GM23338 (cell line): ENCODE measurements around the gene SRGAP2C. TPM values are rescaled to one million over a fixed set of nuclear protein-coding genes. Genes with fewer than 3 reads are reported as not detected.
"Not testable (repeated sequence)": the region's sequence is repeated elsewhere in the genome, so short reads cannot be mapped to it uniquely, and the experiment has no call there.

Experiments used
- ATAC-seq: fragments of 200-7000 bp; cut with Tn5 transposase; 3 replicates; pipeline ENCODE4 v1.9.1; 2020
- DNase-seq: peaks from one replicate; pipeline ENCODE4 v3.0.0-alpha.2; 2015; ENCODE audit warnings: low spot score
- H2AFZ ChIP-seq: fragments of 200-600 bp; sonication (generic); 2 replicates; pipeline ENCODE4 v1.8.0; 2016; ENCODE audit warnings: antibody characterized with exemption, mild to moderate bottlenecking, moderate library complexity
- H3F3A ChIP-seq: fragments of 200-600 bp; sonication (generic); replicated peaks from 2 replicates; pipeline ENCODE4 v1.8.0; 2017; ENCODE audit warnings: antibody characterized with exemption, mixed run types, low read depth
- H3K27ac ChIP-seq: fragments of 200-600 bp; sonication (generic); 2 replicates; pipeline ENCODE4 v1.6.1; 2016; ENCODE audit warnings: low read depth
- H3K27me3 ChIP-seq: fragments of 200-600 bp; sonication (generic); 2 replicates; pipeline ENCODE4 v1.8.0; 2016; ENCODE audit warnings: mild to moderate bottlenecking, mixed run types, moderate library complexity; ENCODE audit not compliant: insufficient read depth
- H3K36me3 ChIP-seq: fragments of 200-600 bp; sonication (generic); 2 replicates; pipeline ENCODE4 v1.8.0; 2016; ENCODE audit warnings: mild to moderate bottlenecking; ENCODE audit not compliant: insufficient read depth
- H3K4me1 ChIP-seq: fragments of 200-600 bp; sonication (generic); 2 replicates; pipeline ENCODE4 v1.8.0; 2016; ENCODE audit warnings: mild to moderate bottlenecking, moderate library complexity; ENCODE audit not compliant: insufficient read depth
- H3K4me2 ChIP-seq: fragments of 200-600 bp; sonication (generic); 2 replicates; pipeline ENCODE4 v1.7.1; 2017; ENCODE audit warnings: mixed run types
- H3K4me3 ChIP-seq: fragments of 200-600 bp; sonication (generic); 2 replicates; pipeline ENCODE4 v1.6.1; 2016; ENCODE audit warnings: mixed run types
- H3K79me2 ChIP-seq: fragments of 200-600 bp; sonication (generic); replicated peaks from 2 replicates; pipeline ENCODE4 v1.8.0; 2017; ENCODE audit warnings: mild to moderate bottlenecking; ENCODE audit not compliant: insufficient read depth
- H3K9me2 ChIP-seq: fragments of 200-600 bp; sonication (generic); 2 replicates; pipeline ENCODE4 v1.8.0; 2017; ENCODE audit not compliant: insufficient read depth
- H4K20me1 ChIP-seq: fragments of 200-600 bp; sonication (generic); replicated peaks from 2 replicates; pipeline ENCODE4 v1.8.0; 2017; ENCODE audit warnings: mild to moderate bottlenecking; ENCODE audit not compliant: insufficient read depth
- H3K27ac Mint-ChIP-seq: 2 replicates; pipeline ENCODE4 v1.8.0; 2020; ENCODE audit warnings: inconsistent platforms, mild to moderate bottlenecking, moderate library complexity, mixed read lengths
- H3K27me3 Mint-ChIP-seq: 3 replicates; pipeline ENCODE4 v1.8.0; 2022; ENCODE audit warnings: low read depth, mild to moderate bottlenecking, moderate library complexity, mixed read lengths, inconsistent platforms; ENCODE audit not compliant: insufficient read depth, poor library complexity
- H3K36me3 Mint-ChIP-seq: 3 replicates; pipeline ENCODE4 v1.8.0; 2021; ENCODE audit warnings: low read depth, mild to moderate bottlenecking, inconsistent platforms, moderate library complexity, mixed read lengths
- H3K4me1 Mint-ChIP-seq: 3 replicates; pipeline ENCODE4 v1.8.0; 2020; ENCODE audit warnings: mild to moderate bottlenecking, inconsistent platforms, mixed read lengths
- H3K4me3 Mint-ChIP-seq: 3 replicates; pipeline ENCODE4 v1.8.0; 2021; ENCODE audit warnings: moderate library complexity, mild to moderate bottlenecking, inconsistent platforms, mixed read lengths
- H3K9me3 Mint-ChIP-seq: 3 replicates; pipeline ENCODE4 v1.8.0; 2020; ENCODE audit warnings: moderate library complexity, mild to moderate bottlenecking, inconsistent platforms, mixed read lengths
- long read RNA-seq: library from polyadenylated mRNA; unstranded; transcript quantifications from one replicate; pipeline ENCODE4 v2.0.0, GENCODE V29; 2020; ENCODE audit not compliant: unreplicated experiment
- polyA plus RNA-seq: library from polyadenylated mRNA; unstranded; fragments of >200 nt; fragmentation: Nextera tagmentation; extraction: Ambion mirVana; gene quantifications from 2 replicates; pipeline ENCODE4 v1.2.1, GENCODE V29; 2016
- total RNA-seq: library from RNA; depleted of rRNA; stranded (reverse); fragments of >200 nt; shearing (Covaris generic); gene quantifications from 2 replicates; pipeline ENCODE4 v1.2.3, GENCODE V29; 2014; rRNA removed

The SRGAP2C gene
- 16.0 and 20.4 TPM in 2 replicates for total RNA-seq
- 12.4 and 18.0 TPM in 2 replicates for polyA plus RNA-seq
- long read RNA-seq, partial matches to known transcripts, result 5 of 7 reads
- long read RNA-seq, other reads (novel, unspliced or antisense), result 2 of 7 reads

DNA sequence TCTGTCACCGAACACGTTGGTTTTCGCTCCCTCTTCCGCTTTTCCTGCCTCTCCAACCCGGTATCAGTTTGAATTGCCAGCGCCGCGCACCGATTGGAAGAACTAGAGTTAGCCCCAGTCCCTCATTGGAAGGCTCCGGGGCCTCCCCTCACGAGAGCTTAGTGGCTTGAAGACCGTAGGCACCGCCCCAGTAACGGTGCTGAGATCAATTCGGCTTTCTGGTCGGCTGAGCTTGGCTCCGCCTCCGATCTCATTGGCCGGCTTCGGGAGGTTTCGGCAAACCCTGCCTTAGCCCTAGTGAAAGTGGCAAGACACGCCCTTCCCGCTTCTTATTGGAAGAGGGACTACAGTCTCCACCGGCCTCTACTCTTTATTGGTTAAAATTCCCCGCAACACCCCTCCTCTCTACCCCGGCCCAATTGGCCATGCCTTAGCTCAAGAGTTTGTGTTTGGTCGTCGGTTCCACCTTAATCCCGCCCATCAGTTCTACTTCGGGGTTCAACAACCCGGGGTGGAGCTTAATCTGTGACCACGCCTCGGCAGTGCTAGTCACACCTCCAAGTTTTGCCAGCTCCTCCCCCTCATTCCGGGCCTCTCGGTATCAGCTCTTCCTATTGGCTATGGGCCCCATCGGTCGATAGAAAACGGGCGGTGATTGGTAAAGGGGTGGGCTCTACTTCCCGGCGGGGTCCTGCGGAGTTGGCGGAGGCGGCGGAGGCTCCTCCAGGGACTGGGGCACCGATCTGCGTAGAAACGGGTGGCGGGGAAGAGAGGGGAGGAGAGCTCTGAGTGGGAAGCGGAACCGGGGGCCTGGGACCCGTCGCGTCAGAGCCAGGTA is at the start of gene SRGAP2C, which contains the start of gene FAM72B:
Gene SRGAP2C, plus strand, starts transcription at position 686 of the 838 bp plus-strand sequence. CDS start 2,472 bp downstream, outside the sequence.
Gene FAM72B, minus strand, starts transcription at position 51 of the 838 bp plus-strand sequence. CDS start 851 bp downstream, outside the sequence.
- peak; percentile 99 for DNase-seq
- not testable (repeated sequence) for H3K27me3 ChIP-seq, H3F3A ChIP-seq, H3K27ac ChIP-seq, H3K9me2 ChIP-seq, H3K4me1 Mint-ChIP-seq, H2AFZ ChIP-seq, H3K79me2 ChIP-seq, H4K20me1 ChIP-seq, H3K36me3 ChIP-seq, H3K9me3 Mint-ChIP-seq, H3K36me3 Mint-ChIP-seq, H3K4me1 ChIP-seq, H3K27me3 Mint-ChIP-seq
- peak within 1 kb of the TSS; percentile 91 for H3K4me3 Mint-ChIP-seq
- peak within 1 kb of the TSS; percentile 91 for H3K27ac Mint-ChIP-seq
- Histone ChIP-seq H3K4me2 (peak within 1 kb of the TSS; percentile 78), H3K4me3 (peak within 1 kb of the TSS; percentile 65)
- peak; percentile 78 for ATAC-seq

DNA sequence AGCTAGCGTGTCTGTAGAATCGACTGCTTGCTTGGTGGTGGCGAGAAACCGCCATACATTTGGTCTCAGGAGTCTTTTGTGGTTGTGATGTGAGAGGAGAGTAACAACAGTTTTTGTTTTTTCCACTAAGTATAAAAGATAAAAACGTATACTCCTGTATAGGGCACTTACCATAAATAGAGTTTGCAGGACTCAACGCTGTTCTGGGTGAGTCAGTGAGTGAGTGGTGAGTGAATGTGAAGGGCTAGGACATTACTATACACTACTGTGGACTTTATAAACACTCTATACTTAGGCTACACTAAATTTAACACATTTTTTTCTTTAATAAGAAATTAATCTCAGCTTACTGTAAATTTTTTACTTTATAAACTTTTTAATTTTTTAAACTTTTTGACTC is 44.4 kb upstream of the SRGAP2C start:
- not testable (repeated sequence) for H3K4me3 Mint-ChIP-seq, H3K79me2 ChIP-seq, H3K9me3 Mint-ChIP-seq, ATAC-seq, H3K4me1 ChIP-seq, H3K36me3 ChIP-seq, H3K27me3 Mint-ChIP-seq, H3K27ac Mint-ChIP-seq, H3K9me2 ChIP-seq, H3K4me2 ChIP-seq, H2AFZ ChIP-seq, DNase-seq, H3F3A ChIP-seq, H3K27me3 ChIP-seq, H3K4me3 ChIP-seq, H4K20me1 ChIP-seq, H3K36me3 Mint-ChIP-seq, H3K4me1 Mint-ChIP-seq, H3K27ac ChIP-seq

DNA sequence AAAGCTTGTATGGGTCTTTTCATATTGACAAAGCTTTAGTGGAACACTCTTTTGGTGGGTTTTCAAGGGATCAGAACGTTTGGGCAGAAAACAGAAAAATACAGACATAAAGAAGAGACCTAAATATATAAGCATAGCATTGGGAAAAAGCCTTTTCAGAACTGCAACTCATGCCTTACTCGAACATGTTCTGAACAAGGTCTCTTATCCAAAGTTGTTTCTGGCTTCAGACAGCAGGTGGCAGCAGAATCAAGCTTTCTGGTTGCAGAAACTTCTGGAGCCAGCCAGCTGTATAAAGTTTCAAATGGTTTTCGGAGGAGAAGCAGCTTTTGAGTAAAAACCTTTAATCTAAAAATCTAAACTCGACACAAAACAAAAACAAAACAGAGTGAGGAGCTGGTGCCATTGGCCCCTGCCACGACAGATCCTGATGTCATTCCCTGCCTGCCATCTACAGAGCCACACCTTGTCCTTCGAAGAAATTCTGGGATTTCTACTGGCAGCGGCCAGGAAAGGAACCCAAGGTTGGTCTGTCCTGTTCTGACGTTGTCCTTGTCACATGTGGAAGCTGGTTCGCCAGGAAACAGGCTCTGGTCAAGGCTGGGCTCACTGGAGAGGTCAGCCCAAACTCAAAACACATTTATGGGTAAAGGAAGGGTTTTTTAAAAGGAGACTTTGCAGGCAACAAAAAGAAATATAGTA is 36.1 kb upstream of the SRGAP2C start:
- H3K36me3 ChIP-seq, result not testable (repeated sequence)

DNA sequence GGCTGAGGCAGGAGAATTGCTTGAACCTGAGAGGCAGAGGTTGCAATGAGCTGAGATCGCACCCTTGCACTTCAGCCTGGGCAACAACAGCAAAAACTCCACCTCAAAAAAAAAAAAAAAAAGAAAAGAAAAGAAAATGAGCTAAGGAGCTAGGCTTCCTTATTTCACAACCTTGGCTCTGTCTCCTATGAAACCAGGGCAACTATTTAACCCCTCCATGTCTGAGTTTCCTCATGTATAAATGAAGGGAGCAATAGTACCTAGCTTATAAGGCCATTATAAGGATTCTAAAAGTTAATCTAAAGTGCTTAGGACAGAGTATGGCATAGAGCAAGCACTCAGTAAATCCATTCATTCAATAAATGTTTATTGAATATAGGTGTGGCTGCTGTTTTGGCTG is 33.5 kb upstream of the SRGAP2C start:
- not testable (repeated sequence) for H3K36me3 Mint-ChIP-seq, H3K36me3 ChIP-seq, DNase-seq, H3K27ac Mint-ChIP-seq, H3K9me2 ChIP-seq, H3K4me1 Mint-ChIP-seq, H3F3A ChIP-seq, H3K27ac ChIP-seq, H3K27me3 ChIP-seq, H3K79me2 ChIP-seq, H4K20me1 ChIP-seq, H3K4me3 Mint-ChIP-seq, H3K4me1 ChIP-seq, H3K27me3 Mint-ChIP-seq, H3K4me3 ChIP-seq, H3K9me3 Mint-ChIP-seq, H3K4me2 ChIP-seq, H2AFZ ChIP-seq, ATAC-seq

More for the DNA sequence above, 36.1 kb upstream of the SRGAP2C start:
- H3K27me3 Mint-ChIP-seq, DNase-seq, H3K4me1 ChIP-seq, H3F3A ChIP-seq, H3K27me3 ChIP-seq, H3K9me2 ChIP-seq, H3K79me2 ChIP-seq, H3K27ac Mint-ChIP-seq, H3K9me3 Mint-ChIP-seq, H3K36me3 Mint-ChIP-seq, H3K4me3 Mint-ChIP-seq, H3K4me1 Mint-ChIP-seq, H3K4me3 ChIP-seq, H4K20me1 ChIP-seq, H3K27ac ChIP-seq, H2AFZ ChIP-seq, H3K4me2 ChIP-seq: not testable (repeated sequence)
- peak; percentile 70 for ATAC-seq

DNA sequence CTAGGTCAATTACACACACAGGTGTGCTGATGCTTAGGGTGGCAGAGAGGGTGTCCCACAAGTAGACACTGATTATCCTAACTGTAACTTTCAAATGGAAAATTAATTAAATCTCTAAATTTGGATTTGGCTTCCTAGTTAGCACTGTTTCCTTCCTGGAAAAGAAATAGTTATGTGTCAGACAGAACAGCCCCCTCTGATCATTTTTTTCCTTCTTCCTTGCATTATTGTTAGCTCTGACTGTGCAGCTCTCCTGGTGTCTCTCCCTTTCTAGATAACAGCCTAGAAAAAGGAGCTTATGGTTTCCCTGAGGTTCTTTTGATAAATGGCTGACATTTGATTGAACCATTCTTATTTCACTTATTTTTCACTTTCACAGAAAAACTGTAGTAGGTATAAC is 32.0 kb upstream of the SRGAP2C start:
- not testable (repeated sequence) for H3K4me3 ChIP-seq, H3K36me3 ChIP-seq, H3K4me3 Mint-ChIP-seq, H3K36me3 Mint-ChIP-seq, H3K27me3 ChIP-seq, H3K4me1 Mint-ChIP-seq, H3K79me2 ChIP-seq, H3K9me2 ChIP-seq, ATAC-seq, H3F3A ChIP-seq, H3K27ac ChIP-seq, H3K27ac Mint-ChIP-seq, H3K9me3 Mint-ChIP-seq, DNase-seq, H2AFZ ChIP-seq, H3K27me3 Mint-ChIP-seq, H3K4me2 ChIP-seq, H3K4me1 ChIP-seq, H4K20me1 ChIP-seq

DNA sequence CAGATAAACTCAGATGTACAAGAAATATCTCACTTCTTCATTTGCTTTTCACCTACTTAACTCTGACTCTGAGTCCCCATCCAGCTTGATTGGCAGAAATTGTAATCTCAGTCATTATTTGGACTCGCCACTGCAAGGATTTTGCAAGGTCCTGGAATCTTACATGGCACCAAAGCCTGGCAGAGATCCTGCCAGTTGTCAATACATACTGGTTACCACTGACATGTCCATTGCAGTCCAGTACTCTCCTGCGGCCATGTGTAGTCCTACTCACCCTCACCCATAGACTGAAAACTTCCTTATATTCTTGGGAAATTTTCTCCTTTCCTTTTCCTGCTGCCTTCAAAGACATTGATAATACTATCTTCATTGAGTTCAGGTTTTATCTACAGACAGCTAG is 30.0 kb upstream of the SRGAP2C start:
- H2AFZ ChIP-seq, ATAC-seq, H3K36me3 Mint-ChIP-seq, H3K4me3 ChIP-seq, H3F3A ChIP-seq, H3K36me3 ChIP-seq, H3K9me2 ChIP-seq, H3K79me2 ChIP-seq, H3K27me3 Mint-ChIP-seq, H4K20me1 ChIP-seq, H3K27ac Mint-ChIP-seq, DNase-seq, H3K27me3 ChIP-seq, H3K4me3 Mint-ChIP-seq, H3K9me3 Mint-ChIP-seq, H3K4me2 ChIP-seq, H3K4me1 ChIP-seq, H3K4me1 Mint-ChIP-seq, H3K27ac ChIP-seq: not testable (repeated sequence)
